ENCODE data around the gene S100A16.

DNA sequence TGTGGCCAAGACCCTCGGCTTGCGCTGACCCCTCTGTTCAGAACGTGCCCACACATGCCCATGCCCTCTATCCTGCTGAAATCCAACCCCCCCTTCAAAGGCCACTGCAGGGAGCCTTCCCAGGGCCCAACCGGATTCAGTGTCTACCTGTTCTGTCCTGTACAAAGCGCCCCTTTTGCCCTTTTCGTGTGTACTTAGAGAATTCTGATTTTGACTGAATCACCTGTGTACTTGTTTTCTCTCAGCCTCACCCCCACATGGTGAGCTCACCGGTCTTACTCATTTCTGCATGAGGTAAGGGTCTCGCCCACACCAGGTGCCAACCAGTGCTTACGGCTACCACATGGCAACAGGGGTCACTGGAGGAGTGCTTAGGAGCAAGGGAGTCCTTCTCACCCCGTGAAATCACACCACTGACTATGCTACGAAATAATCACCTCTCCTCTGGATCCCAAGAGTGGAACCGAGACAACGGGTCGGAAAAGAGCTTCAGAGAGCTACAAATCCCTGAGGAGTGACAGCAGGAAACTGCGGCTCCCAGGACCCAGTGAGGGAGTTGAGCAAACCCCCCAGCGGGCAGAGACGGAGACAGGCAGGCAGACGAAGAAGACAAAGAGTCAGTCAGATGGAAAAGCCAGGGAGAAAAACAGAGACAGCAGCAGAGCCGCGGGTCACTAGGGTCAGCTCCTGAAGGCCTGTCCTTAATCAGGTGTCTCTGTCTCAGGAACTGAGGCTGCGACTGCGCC, 45.1 kb downstream of the S100A16 start:
- TF ChIP-seq, protein P1, sequence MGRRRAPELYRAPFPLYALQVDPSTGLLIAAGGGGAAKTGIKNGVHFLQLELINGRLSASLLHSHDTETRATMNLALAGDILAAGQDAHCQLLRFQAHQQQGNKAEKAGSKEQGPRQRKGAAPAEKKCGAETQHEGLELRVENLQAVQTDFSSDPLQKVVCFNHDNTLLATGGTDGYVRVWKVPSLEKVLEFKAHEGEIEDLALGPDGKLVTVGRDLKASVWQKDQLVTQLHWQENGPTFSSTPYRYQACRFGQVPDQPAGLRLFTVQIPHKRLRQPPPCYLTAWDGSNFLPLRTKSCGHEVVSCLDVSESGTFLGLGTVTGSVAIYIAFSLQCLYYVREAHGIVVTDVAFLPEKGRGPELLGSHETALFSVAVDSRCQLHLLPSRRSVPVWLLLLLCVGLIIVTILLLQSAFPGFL (CRISPR knock-in tag; IDR thresholded peaks at IDR 0.05; ENCODE audit: borderline replicate concordance), result no peak
- TF ChIP-seq NR3C1 (CRISPR knock-in tag; conservative IDR thresholded peaks at IDR 0.05; ENCODE audit: low read depth) (no peak), IRF2 (CRISPR knock-in tag; IDR thresholded peaks at IDR 0.05; ENCODE audit: borderline replicate concordance, low read depth) (no peak), NR1H2 (CRISPR knock-in tag; IDR thresholded peaks at IDR 0.05) (no peak), GTF2I (CRISPR knock-in tag; conservative IDR thresholded peaks at IDR 0.05) (no peak)
- TF ChIP-seq, protein P2, sequence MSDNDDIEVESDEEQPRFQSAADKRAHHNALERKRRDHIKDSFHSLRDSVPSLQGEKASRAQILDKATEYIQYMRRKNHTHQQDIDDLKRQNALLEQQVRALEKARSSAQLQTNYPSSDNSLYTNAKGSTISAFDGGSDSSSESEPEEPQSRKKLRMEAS (CRISPR knock-in tag; IDR thresholded peaks at IDR 0.05), result no peak

Measured in WTC11 (cell line).